ENCODE results near the gene SLC38A3.

- no peak for TF ChIP-seq POLR2A (IDR thresholded peaks at IDR 0.05)
- TF ChIP-seq, protein P1, sequence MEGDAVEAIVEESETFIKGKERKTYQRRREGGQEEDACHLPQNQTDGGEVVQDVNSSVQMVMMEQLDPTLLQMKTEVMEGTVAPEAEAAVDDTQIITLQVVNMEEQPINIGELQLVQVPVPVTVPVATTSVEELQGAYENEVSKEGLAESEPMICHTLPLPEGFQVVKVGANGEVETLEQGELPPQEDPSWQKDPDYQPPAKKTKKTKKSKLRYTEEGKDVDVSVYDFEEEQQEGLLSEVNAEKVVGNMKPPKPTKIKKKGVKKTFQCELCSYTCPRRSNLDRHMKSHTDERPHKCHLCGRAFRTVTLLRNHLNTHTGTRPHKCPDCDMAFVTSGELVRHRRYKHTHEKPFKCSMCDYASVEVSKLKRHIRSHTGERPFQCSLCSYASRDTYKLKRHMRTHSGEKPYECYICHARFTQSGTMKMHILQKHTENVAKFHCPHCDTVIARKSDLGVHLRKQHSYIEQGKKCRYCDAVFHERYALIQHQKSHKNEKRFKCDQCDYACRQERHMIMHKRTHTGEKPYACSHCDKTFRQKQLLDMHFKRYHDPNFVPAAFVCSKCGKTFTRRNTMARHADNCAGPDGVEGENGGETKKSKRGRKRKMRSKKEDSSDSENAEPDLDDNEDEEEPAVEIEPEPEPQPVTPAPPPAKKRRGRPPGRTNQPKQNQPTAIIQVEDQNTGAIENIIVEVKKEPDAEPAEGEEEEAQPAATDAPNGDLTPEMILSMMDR (IDR thresholded peaks at IDR 0.05) = no peak
Measured at GRCh38 chr3:50208677-50209344, 3.7 kb downstream of the SLC38A3 start.
